SJSA1 (cell line): ENCODE measurements around the gene HVCN1. TPM values are rescaled to one million over a fixed set of nuclear protein-coding genes. Genes with fewer than 3 reads are reported as not detected.
"Not testable (repeated sequence)": the region's sequence is repeated elsewhere in the genome, so short reads cannot be mapped to it uniquely, and the experiment has no call there.

Source experiments
- DNase-seq, 2 experiments: peaks; one replicate each; pipeline ENCODE4 v3.0.0-alpha.2; 2015 to 2020; ENCODE audit warnings: low spot score in 2 of 2, low read depth in 1 of 2
- H3K27ac ChIP-seq: fragments of 250-450 bp; sonication (Bioruptor Pico); 2 replicates; pipeline ENCODE4 v1.5.1; 2020; ENCODE audit warnings: mild to moderate bottlenecking, moderate library complexity
- H3K27me3 ChIP-seq: fragments of 250-450 bp; sonication (Bioruptor Pico); replicated peaks from 2 replicates; pipeline ENCODE4 v1.5.1; 2020; ENCODE audit warnings: mild to moderate bottlenecking, moderate library complexity
- H3K36me3 ChIP-seq: fragments of 250-450 bp; sonication (Bioruptor Pico); 2 replicates; pipeline ENCODE4 v1.5.1; 2020; ENCODE audit warnings: mild to moderate bottlenecking
- H3K4me1 ChIP-seq: fragments of 250-450 bp; sonication (Bioruptor Pico); replicated peaks from 2 replicates; pipeline ENCODE4 v1.6.1; 2021; ENCODE audit warnings: mild to moderate bottlenecking
- H3K4me3 ChIP-seq: fragments of 250-450 bp; sonication (Bioruptor Pico); 2 replicates; pipeline ENCODE4 v1.5.1; 2020; ENCODE audit warnings: mild to moderate bottlenecking
- H3K9me3 ChIP-seq: fragments of 250-450 bp; sonication (Bioruptor Pico); replicated peaks from 2 replicates; pipeline ENCODE4 v1.5.1; 2020; ENCODE audit warnings: mild to moderate bottlenecking
- total RNA-seq: library from RNA; depleted of rRNA; stranded (reverse); fragments of >200 nt; shearing (Covaris generic); gene quantifications from 2 replicates; pipeline ENCODE4 v1.2.3, GENCODE V29; 2014; rRNA removed

HVCN1 gene, protein sequence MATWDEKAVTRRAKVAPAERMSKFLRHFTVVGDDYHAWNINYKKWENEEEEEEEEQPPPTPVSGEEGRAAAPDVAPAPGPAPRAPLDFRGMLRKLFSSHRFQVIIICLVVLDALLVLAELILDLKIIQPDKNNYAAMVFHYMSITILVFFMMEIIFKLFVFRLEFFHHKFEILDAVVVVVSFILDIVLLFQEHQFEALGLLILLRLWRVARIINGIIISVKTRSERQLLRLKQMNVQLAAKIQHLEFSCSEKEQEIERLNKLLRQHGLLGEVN
- not detected in 2 replicates for total RNA-seq

DNA sequence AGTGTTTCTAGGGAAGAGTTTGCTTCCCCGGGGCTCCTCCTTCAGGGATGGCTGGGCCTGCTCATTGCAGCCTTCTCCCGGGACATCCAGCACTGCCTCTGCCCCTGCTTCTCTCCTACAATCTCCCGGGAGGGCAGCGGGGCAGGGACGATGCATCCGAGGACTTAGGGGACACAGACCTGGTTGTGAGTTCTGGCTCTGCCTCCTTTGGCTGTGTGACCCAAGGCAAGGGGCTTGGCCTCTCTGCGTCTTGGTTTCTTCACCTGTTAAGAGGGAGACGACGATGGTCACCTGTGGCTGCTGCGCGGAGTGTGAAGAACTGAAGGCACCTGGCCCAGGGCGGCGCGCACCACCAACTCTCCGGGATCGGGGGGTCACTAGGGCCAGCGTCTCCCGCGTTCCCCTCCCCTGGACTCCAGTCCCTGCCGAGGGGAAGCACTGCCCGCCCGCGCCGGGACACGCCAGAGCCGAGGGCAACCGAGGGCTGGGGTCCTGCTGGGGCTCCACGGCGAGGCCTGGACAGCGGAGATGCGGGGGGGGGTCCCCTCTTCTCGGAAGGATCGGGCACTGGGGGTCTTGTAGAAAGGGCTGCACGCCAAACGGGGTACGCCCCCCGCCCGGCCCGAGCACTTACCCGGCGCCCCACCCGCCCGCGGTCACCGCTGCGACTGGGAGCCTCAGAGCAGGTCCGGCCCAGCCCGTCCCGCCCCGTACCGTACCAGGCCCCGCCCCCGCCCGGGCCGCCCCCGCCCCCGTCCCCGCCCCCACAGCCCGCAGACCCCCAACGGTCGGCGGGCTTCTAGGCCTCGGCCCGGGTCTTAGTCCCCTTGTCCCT lies at the start of gene HVCN1:
Gene HVCN1, minus strand, starts transcription at position 670 of the 835 bp plus-strand sequence. CDS start 5,870 bp downstream, outside the sequence.
- Histone ChIP-seq H3K9me3 (no peaks in the 10 kb centered on the region; the same call in 1 of the 2 replicates), H3K4me3 (no peak within 1 kb of the TSS; the same call in 1 of the 2 replicates)
- no peak for DNase-seq

DNA sequence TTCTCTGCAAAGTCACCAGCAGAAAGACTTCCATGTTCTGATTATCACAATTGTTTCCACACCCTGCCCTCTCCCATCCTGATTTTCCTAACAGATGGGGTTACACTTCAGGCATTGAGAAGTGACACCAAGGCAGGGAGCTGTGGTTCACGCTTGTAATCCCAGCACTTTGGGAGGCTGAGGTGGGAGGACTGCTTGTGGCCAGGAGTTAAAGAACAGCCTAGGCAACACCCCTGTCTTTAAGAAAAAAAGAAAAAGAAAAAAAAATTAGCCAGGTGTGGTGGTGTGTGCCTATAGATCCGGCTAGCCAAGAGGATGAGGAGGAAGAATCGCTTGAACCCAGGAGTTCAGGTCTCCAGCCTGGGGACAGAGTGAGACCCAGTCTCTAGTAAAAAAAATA lies 48.6 kb upstream of the HVCN1 start:
- Histone ChIP-seq H3K4me1 (peaks cover 36% of the 10 kb centered on the region), H3K27me3 (no peaks in the 10 kb centered on the region), H3K36me3 (peaks cover 63% of the 10 kb centered on the region), H3K9me3 (no peaks in the 10 kb centered on the region), H3K4me3 (no peak overlapping the region), H3K27ac (peak overlapping the region; percentile 20; the same call in 1 of the 2 replicates)
- DNase-seq, result no peak

More for the DNA sequence above, at the start of gene HVCN1:
- Histone ChIP-seq H3K4me1 (peaks cover 5% of the 10 kb centered on the region), H3K36me3 (no peaks in the 10 kb centered on the region), H3K27ac (no peak within 1 kb of the TSS), H3K27me3 (peaks cover 25% of the 10 kb centered on the region)

DNA sequence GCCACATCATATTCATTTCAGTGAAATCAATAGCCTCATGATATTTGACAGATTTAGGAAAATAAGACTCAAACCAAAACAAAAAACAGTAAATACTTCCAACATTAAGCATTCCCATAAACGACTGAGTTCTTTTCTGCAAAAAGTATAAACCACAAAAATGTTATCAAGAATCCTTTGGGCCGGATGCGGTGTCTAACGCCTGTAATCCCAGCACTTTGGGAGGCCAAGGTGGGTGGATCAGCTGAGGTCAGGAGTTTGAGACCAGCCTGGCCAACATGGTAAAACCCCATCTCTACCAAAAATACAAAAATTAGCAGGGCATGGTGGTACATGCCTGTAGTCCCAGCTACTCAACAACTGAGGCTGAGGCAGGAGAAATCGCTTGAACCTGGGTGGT lies 48.1 kb upstream of the HVCN1 start:
- H3K9me3 ChIP-seq, H3K27me3 ChIP-seq, H3K4me3 ChIP-seq: not testable (repeated sequence)
- peak; percentile 58 to 59 for DNase-seq
- H3K27ac ChIP-seq, result peak overlapping the region; percentile 20
- peaks cover 66% of the 10 kb centered on the region for H3K36me3 ChIP-seq
- peaks cover 36% of the 10 kb centered on the region for H3K4me1 ChIP-seq

DNA sequence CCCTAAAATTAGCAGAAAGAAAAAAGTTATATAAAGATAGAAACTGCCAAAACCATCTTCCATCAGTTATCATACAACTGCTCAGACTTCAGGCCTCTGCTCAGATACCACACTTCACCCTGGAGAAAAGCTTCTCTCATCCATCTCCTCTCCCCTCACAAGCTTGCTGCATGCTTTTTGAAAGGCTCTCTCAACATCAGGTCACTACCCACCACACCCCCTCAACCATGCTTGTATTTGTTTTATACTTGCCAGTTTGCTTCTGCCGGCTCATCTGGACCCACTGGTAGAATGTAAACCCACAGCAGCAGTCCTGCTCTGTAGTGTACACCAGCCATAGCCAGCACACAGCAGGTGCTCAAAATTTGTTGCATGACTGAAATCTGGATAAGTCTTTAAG lies 45.0 kb upstream of the HVCN1 start:
- H3K4me1 ChIP-seq, result peaks cover 28% of the 10 kb centered on the region
- H3K36me3 ChIP-seq, result peaks cover 84% of the 10 kb centered on the region
- no peak for DNase-seq
- H3K4me3 ChIP-seq, result no peak overlapping the region
- no peak overlapping the region for H3K27ac ChIP-seq
- no peaks in the 10 kb centered on the region for H3K27me3 ChIP-seq
- no peaks in the 10 kb centered on the region for H3K9me3 ChIP-seq

DNA sequence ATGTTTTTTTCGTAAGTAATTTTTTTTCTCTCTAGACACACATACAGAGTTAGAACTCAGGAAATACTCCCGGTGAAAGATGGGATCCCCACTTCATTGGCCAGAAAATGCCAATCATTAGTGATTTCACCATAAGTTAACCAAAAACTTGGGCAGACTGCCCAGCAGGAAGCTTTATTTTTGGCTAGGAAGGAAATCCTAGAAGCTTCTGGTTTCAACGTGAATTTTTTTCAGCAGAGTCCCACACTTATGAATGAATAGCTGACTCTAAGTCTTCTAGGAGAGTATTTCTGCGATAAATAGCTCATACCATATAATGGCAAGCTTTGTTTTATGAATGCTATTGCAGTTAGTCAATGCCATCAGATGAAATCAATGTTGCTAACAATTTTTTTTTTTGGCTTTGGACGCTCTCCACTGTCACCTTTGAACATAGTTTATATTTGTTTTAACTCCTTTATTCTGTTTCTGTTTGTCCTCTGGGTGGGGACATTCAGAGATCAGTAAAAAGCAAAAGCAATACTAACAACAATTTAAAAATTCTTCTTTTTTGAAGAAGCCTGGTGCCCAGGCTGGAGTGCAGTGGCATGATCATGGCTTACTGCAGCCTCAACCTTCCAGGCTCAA lies 44.3 kb upstream of the HVCN1 start:
- no peak overlapping the region for H3K4me3 ChIP-seq
- no peak for DNase-seq
- H3K36me3 ChIP-seq, result peaks cover 84% of the 10 kb centered on the region
- H3K9me3 ChIP-seq, result no peaks in the 10 kb centered on the region
- no peaks in the 10 kb centered on the region for H3K27me3 ChIP-seq
- no peak overlapping the region for H3K27ac ChIP-seq
- H3K4me1 ChIP-seq, result peaks cover 21% of the 10 kb centered on the region

DNA sequence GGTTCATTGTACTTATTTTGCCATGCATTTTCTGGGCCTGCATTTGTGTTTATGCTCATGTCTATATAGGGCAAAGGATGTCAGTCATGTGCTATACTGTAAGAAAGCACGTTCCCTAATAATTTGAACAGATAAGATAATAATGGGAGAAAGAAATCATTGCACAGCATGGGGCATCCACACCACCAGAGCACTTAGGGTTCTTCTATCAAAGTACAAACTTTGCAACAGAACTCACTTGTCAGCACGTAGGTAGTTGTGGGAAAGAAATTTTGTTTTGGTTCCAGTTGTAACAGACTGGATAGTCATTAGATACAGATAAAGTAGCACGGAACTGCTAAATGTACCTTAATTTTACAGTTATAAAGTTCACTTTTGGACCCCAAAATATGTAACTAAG lies 43.7 kb upstream of the HVCN1 start:
- Histone ChIP-seq H3K27ac (no peak overlapping the region), H3K4me3 (no peak overlapping the region), H3K4me1 (peaks cover 15% of the 10 kb centered on the region), H3K9me3 (no peaks in the 10 kb centered on the region), H3K36me3 (peaks cover 83% of the 10 kb centered on the region), H3K27me3 (no peaks in the 10 kb centered on the region)
- DNase-seq, result no peak

DNA sequence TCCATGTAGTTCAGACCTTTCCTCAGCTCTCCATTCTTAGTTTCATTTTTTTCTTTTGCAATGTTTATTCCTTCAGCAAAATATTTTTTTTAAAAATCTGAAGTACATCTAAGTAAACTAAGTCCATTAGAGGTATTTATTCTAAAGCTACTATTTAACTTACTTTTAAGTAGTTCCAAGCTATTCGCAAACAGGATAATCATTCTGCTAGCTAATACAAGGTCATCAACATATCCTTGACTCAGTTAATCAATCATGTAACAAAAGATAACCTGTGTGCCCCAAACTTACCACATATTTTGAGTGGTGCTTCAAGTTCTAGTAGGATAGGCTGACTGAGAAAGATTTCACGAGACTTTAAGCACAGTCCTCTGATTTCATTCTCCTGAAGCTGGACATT lies 42.6 kb upstream of the HVCN1 start:
- H3K36me3 ChIP-seq, result peaks cover 92% of the 10 kb centered on the region
- DNase-seq, result no peak
- peaks cover 4% of the 10 kb centered on the region; the same call in 1 of the 2 replicates for H3K4me1 ChIP-seq
- no peak overlapping the region for H3K27ac ChIP-seq
- no peak overlapping the region for H3K4me3 ChIP-seq
- no peaks in the 10 kb centered on the region for H3K27me3 ChIP-seq
- no peaks in the 10 kb centered on the region for H3K9me3 ChIP-seq

DNA sequence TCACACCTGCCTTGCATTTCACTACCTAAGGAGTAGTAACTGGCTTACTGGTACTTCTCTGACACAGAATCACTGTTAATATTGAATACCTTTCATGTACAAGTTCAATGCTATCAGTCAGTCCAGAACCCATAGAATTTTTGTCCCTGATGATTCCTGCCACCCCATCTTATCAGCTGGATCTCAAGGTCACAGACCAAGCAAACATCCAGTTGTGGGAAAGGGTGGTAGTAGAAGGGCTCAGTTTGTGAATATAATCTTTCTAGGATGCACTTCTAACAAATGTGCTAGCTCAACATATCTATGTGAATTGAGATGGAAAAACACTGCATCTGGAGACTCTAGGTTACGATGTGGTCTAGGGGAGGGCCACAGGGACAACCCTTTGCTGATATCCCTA lies 39.7 kb upstream of the HVCN1 start:
- Histone ChIP-seq H3K4me3 (no peak overlapping the region), H3K9me3 (no peaks in the 10 kb centered on the region), H3K4me1 (no peaks in the 10 kb centered on the region), H3K36me3 (peaks cover 95% of the 10 kb centered on the region), H3K27ac (no peak overlapping the region), H3K27me3 (no peaks in the 10 kb centered on the region)
- no peak for DNase-seq

DNA sequence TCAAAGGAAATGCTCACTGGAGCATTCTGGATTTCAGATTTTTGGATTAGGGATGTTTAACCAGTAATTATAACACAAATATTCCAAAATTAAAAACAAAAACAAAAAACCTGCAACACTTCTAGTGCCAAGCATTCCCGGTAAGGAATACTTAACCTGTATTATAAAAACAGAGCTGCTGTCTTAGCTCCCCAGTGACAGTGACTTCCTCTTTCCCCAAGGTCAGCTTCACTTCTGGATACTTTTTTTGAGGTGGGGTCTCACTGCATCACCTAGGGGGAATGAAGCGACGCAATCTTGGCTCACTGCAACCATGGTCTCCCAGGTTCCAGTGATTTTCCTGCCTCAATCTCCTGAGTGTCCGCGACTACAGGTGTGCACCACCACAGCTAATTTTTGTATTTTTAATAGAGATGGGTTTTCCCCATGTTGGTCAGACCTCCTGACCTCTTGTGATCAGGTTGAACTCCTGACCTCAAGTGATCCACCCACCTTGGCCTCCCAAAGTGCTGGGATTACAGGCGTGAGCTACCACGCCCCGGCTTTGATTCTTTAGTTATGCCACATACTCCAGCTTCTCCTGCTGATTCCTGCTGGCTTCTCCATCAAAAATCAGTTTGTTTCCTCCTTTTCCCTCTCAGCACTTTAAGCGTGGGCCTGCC lies 37.9 kb upstream of the HVCN1 start:
- Histone ChIP-seq H3K27me3 (no peaks in the 10 kb centered on the region), H3K9me3 (no peaks in the 10 kb centered on the region), H3K36me3 (peaks cover 99% of the 10 kb centered on the region)

DNA sequence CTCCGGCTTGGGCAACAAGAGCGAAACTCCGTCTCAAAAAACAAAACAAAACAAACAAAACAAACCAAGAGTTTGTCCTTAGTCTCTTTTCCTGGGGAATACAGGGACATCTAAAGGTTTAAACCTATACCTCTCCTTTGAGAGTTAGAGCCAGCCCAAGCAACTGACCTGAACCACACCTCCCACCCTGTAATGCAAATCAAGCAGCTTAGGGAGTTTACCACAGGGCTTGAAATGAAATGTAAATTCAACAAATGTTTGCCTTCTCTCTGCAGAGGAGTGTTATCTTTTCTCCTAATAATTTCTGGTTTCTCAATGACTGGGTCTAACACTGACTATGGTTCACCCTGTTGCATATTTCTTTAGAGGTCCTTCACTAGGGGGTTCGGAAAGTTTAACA lies 37.1 kb upstream of the HVCN1 start:
- H3K27me3 ChIP-seq, result no peaks in the 10 kb centered on the region
- H3K9me3 ChIP-seq, result no peaks in the 10 kb centered on the region
- no peaks in the 10 kb centered on the region for H3K4me1 ChIP-seq
- peaks cover 99% of the 10 kb centered on the region for H3K36me3 ChIP-seq
- no peak overlapping the region for H3K27ac ChIP-seq
- no peak overlapping the region for H3K4me3 ChIP-seq
- no peak for DNase-seq

More for the DNA sequence above, 37.9 kb upstream of the HVCN1 start:
- H3K27ac ChIP-seq, result no peak overlapping the region
- no peak for DNase-seq
- H3K4me3 ChIP-seq, result no peak overlapping the region
- no peaks in the 10 kb centered on the region for H3K4me1 ChIP-seq

DNA sequence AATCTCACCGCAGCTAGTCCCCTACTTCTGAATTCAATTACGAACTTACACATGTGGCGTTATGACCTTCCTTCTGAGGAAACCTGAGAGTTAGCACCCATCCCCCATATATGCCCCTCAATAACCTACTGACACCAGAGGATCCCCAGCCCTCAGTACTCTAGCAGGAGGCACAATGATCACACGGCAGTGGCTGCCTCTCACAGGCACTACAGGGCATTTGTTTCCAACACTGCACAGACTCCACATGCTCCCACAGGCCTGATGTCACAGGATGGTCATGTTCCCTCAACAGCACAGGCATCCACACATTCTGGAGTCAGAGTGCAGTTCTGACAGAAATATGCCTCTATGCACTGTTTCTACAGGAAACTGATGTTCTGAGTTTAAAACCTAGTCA lies 36.4 kb upstream of the HVCN1 start:
- Histone ChIP-seq H3K36me3 (peaks cover 99% of the 10 kb centered on the region), H3K27me3 (no peaks in the 10 kb centered on the region), H3K27ac (no peak overlapping the region), H3K9me3 (no peaks in the 10 kb centered on the region), H3K4me3 (no peak overlapping the region), H3K4me1 (no peaks in the 10 kb centered on the region)
- no peak for DNase-seq

DNA sequence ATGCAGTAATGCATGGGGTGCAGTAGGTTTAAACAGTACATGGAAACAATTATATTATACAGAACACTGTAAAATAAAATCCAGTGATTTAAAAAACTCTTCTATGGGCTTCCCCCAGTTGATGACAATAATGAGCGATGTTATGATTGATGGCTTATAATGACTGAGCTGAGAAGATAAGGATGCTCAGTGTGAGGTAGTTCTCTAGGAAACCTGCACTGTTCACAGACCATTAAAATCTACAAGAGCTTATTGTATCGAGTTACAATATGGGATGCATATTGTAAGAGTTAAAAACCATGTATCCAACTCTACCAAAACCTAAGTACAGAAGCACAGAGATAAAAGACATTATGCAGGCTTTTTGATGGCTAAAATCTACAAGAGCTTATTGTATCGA lies 34.0 kb upstream of the HVCN1 start:
- peaks cover 100% of the 10 kb centered on the region for H3K36me3 ChIP-seq
- not testable (repeated sequence) for H3K27me3 ChIP-seq, H3K4me1 ChIP-seq, H3K27ac ChIP-seq, DNase-seq, H3K4me3 ChIP-seq, H3K9me3 ChIP-seq

DNA sequence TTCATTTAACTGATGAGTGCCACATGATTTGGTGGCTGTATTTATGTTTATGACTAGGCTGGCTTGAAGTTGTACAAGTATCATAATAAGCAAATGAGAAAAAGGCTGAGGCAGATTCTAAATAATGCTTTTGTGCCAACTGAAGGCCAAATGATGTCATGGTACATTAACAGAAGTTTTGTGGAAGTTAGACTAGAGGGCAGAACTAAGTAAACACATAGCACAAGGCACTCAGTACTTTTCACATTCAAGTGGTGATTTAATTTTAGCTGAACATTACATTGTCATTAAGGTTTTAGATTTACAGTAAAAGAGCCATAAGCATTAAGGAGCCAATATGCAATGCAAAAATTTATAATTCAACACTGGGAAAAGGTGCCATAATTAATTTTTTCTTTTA lies 32.7 kb upstream of the HVCN1 start:
- Histone ChIP-seq H3K36me3 (peaks cover 99% of the 10 kb centered on the region), H3K4me1 (no peaks in the 10 kb centered on the region), H3K9me3 (no peaks in the 10 kb centered on the region), H3K27ac (no peak overlapping the region), H3K27me3 (no peaks in the 10 kb centered on the region), H3K4me3 (no peak overlapping the region)
- no peak for DNase-seq
